Erythroblast (primary cell): ENCODE results near the gene PRIM2.
"Not testable (repeated sequence)": the region's sequence is repeated elsewhere in the genome, so short reads cannot be mapped to it uniquely, and the experiment has no call there.

Experiments
- GATA1 ChIP-seq: IDR thresholded peaks from 2 replicates; pipeline ENCODE4 v1.6.1; 2011; ENCODE audit warnings: low read depth, mild to moderate bottlenecking, control low read depth, low read length, moderate library complexity
- POLR2A ChIP-seq: IDR thresholded peaks from 2 replicates; pipeline ENCODE4 v1.6.1; 2011; ENCODE audit warnings: mild to moderate bottlenecking, low read length

GRCh38 chr6:57529755-57530154 is 212.3 kb downstream of the PRIM2 start:
- not testable (repeated sequence) for TF ChIP-seq POLR2A, GATA1
